ENCODE measurements around the gene MBLAC1. TPM values are rescaled to one million over a fixed set of nuclear protein-coding genes. Genes with fewer than 3 reads are reported as not detected.

MBLAC1 gene
- total RNA-seq, 4 donors from 2014 or later, result 4.8 to 8.1 (median 6.6) TPM

GRCh38 chr7:100170101-100170897 lies 43.5 kb downstream of the MBLAC1 start:
- no peak overlapping the region for H3K4me3 ChIP-seq
- TF ChIP-seq POLR2AphosphoS5 (IDR thresholded peaks at IDR 0.05) (no peak), EP300 (IDR thresholded peaks at IDR 0.05) (no peak), CTCF (IDR thresholded peaks at IDR 0.05) (no peak), POLR2A (IDR thresholded peaks at IDR 0.05) (no peak)
- no peak overlapping the region for H3K27ac ChIP-seq
- no peaks in the 10 kb centered on the region for H3K9me3 ChIP-seq
- 90 to 91% methylated on average over 5 to 6 of the region's 11 CpGs for WGBS, 2 donors (ENCODE audit: low coverage in 1 of 2)
- peaks cover 0 to 41% (median 3%) of the 10 kb centered on the region in 3 donors for H3K4me1 ChIP-seq
- H3K27me3 ChIP-seq, result peaks cover 63% of the 10 kb centered on the region
- ATAC-seq, result no peak
- H3K36me3 ChIP-seq, result no peaks in the 10 kb centered on the region

GRCh38 chr7:100171087-100171681 lies 44.4 kb downstream of the MBLAC1 start:
- Histone ChIP-seq H3K9me3 (no peaks in the 10 kb centered on the region), H3K36me3 (no peaks in the 10 kb centered on the region), H3K27me3 (peaks cover 60% of the 10 kb centered on the region), H3K27ac (peak overlapping the region in 1 of 4 donors; percentile 45), H3K4me3 (peak overlapping the region; percentile 2 to 55), H3K4me1 (peaks cover 0 to 41% (median 3%) of the 10 kb centered on the region in 3 donors)
- WGBS, 2 donors (ENCODE audit: low coverage in 1 of 2), result 10 to 80% methylated on average over 1 to 2 of the region's 61 CpGs
- ATAC-seq, result peak; percentile 24
- no peak for TF ChIP-seq POLR2A (IDR thresholded peaks at IDR 0.05)
- TF ChIP-seq POLR2AphosphoS5 (IDR thresholded peaks at IDR 0.05), result no peak
- no peak for TF ChIP-seq CTCF (IDR thresholded peaks at IDR 0.05)
- no peak for TF ChIP-seq EP300 (IDR thresholded peaks at IDR 0.05)

GRCh38 chr7:100171840-100172239 lies 45.1 kb downstream of the MBLAC1 start:
- no peak for ATAC-seq
- peak overlapping the region in 1 of 4 donors; percentile 45 for H3K27ac ChIP-seq
- H3K4me1 ChIP-seq, result peaks cover 0 to 46% (median 3%) of the 10 kb centered on the region in 3 donors
- H3K4me3 ChIP-seq, result peak overlapping the region; percentile 2 to 55
- no peaks in the 10 kb centered on the region for H3K36me3 ChIP-seq
- H3K27me3 ChIP-seq, result peaks cover 53% of the 10 kb centered on the region
- no CpG with 5 or more reads among the region's 22 CpGs for WGBS, 2 donors (ENCODE audit: low coverage in 1 of 2)
- TF ChIP-seq EP300 (IDR thresholded peaks at IDR 0.05), result no peak
- H3K9me3 ChIP-seq, result no peaks in the 10 kb centered on the region

- WGBS, 2 donors (ENCODE audit: low coverage in 1 of 2), result 90% methylated on average over 2 of the region's 11 CpGs; no CpG with 5 or more reads in 1 of the 2 donors
Measured at GRCh38 chr7:100173806-100174495, 47.2 kb downstream of the MBLAC1 start.

More at GRCh38 chr7:100173806-100174495, 47.2 kb downstream of the MBLAC1 start:
- TF ChIP-seq EP300 (IDR thresholded peaks at IDR 0.05), result no peak
- no peak for TF ChIP-seq CTCF (IDR thresholded peaks at IDR 0.05)
- TF ChIP-seq POLR2AphosphoS5 (IDR thresholded peaks at IDR 0.05), result no peak
- no peak for TF ChIP-seq POLR2A (IDR thresholded peaks at IDR 0.05)
- Histone ChIP-seq H3K27me3 (peaks cover 40% of the 10 kb centered on the region), H3K4me1 (peaks cover 0 to 40% (median 9%) of the 10 kb centered on the region in 3 donors), H3K27ac (no peak overlapping the region), H3K4me3 (no peak overlapping the region), H3K9me3 (no peaks in the 10 kb centered on the region), H3K36me3 (no peaks in the 10 kb centered on the region)
- ATAC-seq, result no peak
